ENCODE results near the gene HELZ. TPM values are rescaled to one million over a fixed set of nuclear protein-coding genes. Genes with fewer than 3 reads are reported as not detected.

HELZ gene
- total RNA-seq, 1 experiment from 2014 or later = 31.3 TPM

GRCh38 chr17:67030641-67031040 lies 214.4 kb downstream of the HELZ start:
- Histone ChIP-seq H3K9me3 (ENCODE audit: low read length) (no peaks in the 10 kb centered on the region), H4K20me1 (ENCODE audit: low read length) (no peaks in the 10 kb centered on the region), H2AFZ (ENCODE audit: low read length) (no peak overlapping the region), H3K36me3 (ENCODE audit: low read depth, low read length) (no peaks in the 10 kb centered on the region), H3K79me2 (ENCODE audit: low read length) (no peaks in the 10 kb centered on the region), H3F3A (ENCODE audit: low read length, unreplicated experiment) (no peaks in the 10 kb centered on the region), H3K27ac (ENCODE audit: low read length) (no peak overlapping the region), H3K9me2 (replicated peaks; ENCODE audit: low read length) (no peaks in the 10 kb centered on the region; the same call in 1 of the 2 replicates), H3K4me3 (ENCODE audit: low read length) (no peak overlapping the region), H3K27me3 (ENCODE audit: low read length) (no peaks in the 10 kb centered on the region), H3K4me2 (ENCODE audit: low read length) (no peak overlapping the region), H3K9ac (ENCODE audit: low read length) (no peak overlapping the region), H3K4me1 (ENCODE audit: insufficient read depth, low read length) (no peaks in the 10 kb centered on the region)
- no TSS peak for BruUV-seq (replicated peaks)
- ChIA-PET POLR2A (ENCODE audit: unreplicated experiment) (no interaction called here), CTCF (no interaction called here)
- TF ChIP-seq EZH2 (IDR thresholded peaks at IDR 0.05; ENCODE audit: low read length, unreplicated experiment) (no peak), EZH2phosphoT487 (IDR thresholded peaks at IDR 0.05; ENCODE audit: borderline replicate concordance, low read length) (no peak), CTCF (conservative IDR thresholded peaks at IDR 0.05; ENCODE audit: low read depth, low read length) (no peak)
- intact Hi-C loops (cut with micrococcal nuclease) = no loop called here
- no peak for ATAC-seq
- DNase-seq = no peak

- DNase-seq (peak; percentile 64), ATAC-seq (peak; percentile 74)
- Histone ChIP-seq H3K9ac (ENCODE audit: low read length) (no peak overlapping the region), H4K20me1 (ENCODE audit: low read length) (no peaks in the 10 kb centered on the region), H3K36me3 (ENCODE audit: low read depth, low read length) (no peaks in the 10 kb centered on the region), H3K27ac (ENCODE audit: low read length) (no peak overlapping the region), H3F3A (ENCODE audit: low read length, unreplicated experiment) (no peaks in the 10 kb centered on the region), H3K4me3 (ENCODE audit: low read length) (no peak overlapping the region), H3K27me3 (ENCODE audit: low read length) (no peaks in the 10 kb centered on the region), H3K79me2 (ENCODE audit: low read length) (no peaks in the 10 kb centered on the region), H3K4me2 (ENCODE audit: low read length) (no peak overlapping the region), H3K9me3 (ENCODE audit: low read length) (no peaks in the 10 kb centered on the region), H2AFZ (ENCODE audit: low read length) (no peak overlapping the region), H3K4me1 (ENCODE audit: insufficient read depth, low read length) (no peaks in the 10 kb centered on the region), H3K9me2 (replicated peaks; ENCODE audit: low read length) (no peaks in the 10 kb centered on the region)
- TF ChIP-seq EZH2 (IDR thresholded peaks at IDR 0.05; ENCODE audit: low read length, unreplicated experiment) (no peak), CTCF (conservative IDR thresholded peaks at IDR 0.05; ENCODE audit: low read depth, low read length) (no peak)
- no TSS peak for BruUV-seq (replicated peaks)
- intact Hi-C loops (cut with micrococcal nuclease) = no loop called here
- POLR2A ChIA-PET (ENCODE audit: unreplicated experiment) = no interaction called here
- CTCF ChIA-PET = no interaction called here
Observed at GRCh38 chr17:67027031-67027628, 217.9 kb downstream of the HELZ start.

- TF ChIP-seq CTCF (conservative IDR thresholded peaks at IDR 0.05; ENCODE audit: low read depth, low read length) (no peak), EZH2 (IDR thresholded peaks at IDR 0.05; ENCODE audit: low read length, unreplicated experiment) (no peak), EZH2phosphoT487 (IDR thresholded peaks at IDR 0.05; ENCODE audit: borderline replicate concordance, low read length) (no peak)
- ChIA-PET CTCF (no interaction called here), POLR2A (ENCODE audit: unreplicated experiment) (no interaction called here)
- peak; percentile 53 for ATAC-seq
- H2AFZ ChIP-seq (ENCODE audit: low read length) = no peak overlapping the region
- H3K9me2 ChIP-seq (replicated peaks; ENCODE audit: low read length) = no peaks in the 10 kb centered on the region
- no peaks in the 10 kb centered on the region for H3K27me3 ChIP-seq (ENCODE audit: low read length)
- no peak overlapping the region for H3K9ac ChIP-seq (ENCODE audit: low read length)
- H3K27ac ChIP-seq (ENCODE audit: low read length) = no peak overlapping the region
- no peaks in the 10 kb centered on the region for H3K9me3 ChIP-seq (ENCODE audit: low read length)
- intact Hi-C loops (cut with micrococcal nuclease) = no loop called here
- no peak overlapping the region for H3K4me3 ChIP-seq (ENCODE audit: low read length)
- H4K20me1 ChIP-seq (ENCODE audit: low read length) = no peaks in the 10 kb centered on the region
- H3K79me2 ChIP-seq (ENCODE audit: low read length) = no peaks in the 10 kb centered on the region
- no peaks in the 10 kb centered on the region for H3K4me1 ChIP-seq (ENCODE audit: insufficient read depth, low read length)
- H3K36me3 ChIP-seq (ENCODE audit: low read depth, low read length) = no peaks in the 10 kb centered on the region
- no peak overlapping the region for H3K4me2 ChIP-seq (ENCODE audit: low read length)
- H3F3A ChIP-seq (ENCODE audit: low read length, unreplicated experiment) = no peaks in the 10 kb centered on the region
- BruUV-seq (replicated peaks) = no TSS peak
- DNase-seq = no peak
Observed at GRCh38 chr17:67026341-67026740, 218.7 kb downstream of the HELZ start.

Measured in PC-3 (cell line).